GM23338 (cell line): ENCODE data around the gene FES. TPM values are rescaled to one million over a fixed set of nuclear protein-coding genes. Genes with fewer than 3 reads are reported as not detected.

Experiments
- ATAC-seq: fragments of 200-7000 bp; cut with Tn5 transposase; 3 replicates; pipeline ENCODE4 v1.9.1; 2020
- DNase-seq: peaks from one replicate; pipeline ENCODE4 v3.0.0-alpha.2; 2015; ENCODE audit warnings: low spot score
- H2AFZ ChIP-seq: fragments of 200-600 bp; sonication (generic); 2 replicates; pipeline ENCODE4 v1.8.0; 2016; ENCODE audit warnings: antibody characterized with exemption, mild to moderate bottlenecking, moderate library complexity
- H3F3A ChIP-seq: fragments of 200-600 bp; sonication (generic); replicated peaks from 2 replicates; pipeline ENCODE4 v1.8.0; 2017; ENCODE audit warnings: antibody characterized with exemption, mixed run types, low read depth
- H3K27ac ChIP-seq: fragments of 200-600 bp; sonication (generic); 2 replicates; pipeline ENCODE4 v1.6.1; 2016; ENCODE audit warnings: low read depth
- H3K27me3 ChIP-seq: fragments of 200-600 bp; sonication (generic); 2 replicates; pipeline ENCODE4 v1.8.0; 2016; ENCODE audit warnings: mild to moderate bottlenecking, mixed run types, moderate library complexity; ENCODE audit not compliant: insufficient read depth
- H3K36me3 ChIP-seq: fragments of 200-600 bp; sonication (generic); 2 replicates; pipeline ENCODE4 v1.8.0; 2016; ENCODE audit warnings: mild to moderate bottlenecking; ENCODE audit not compliant: insufficient read depth
- H3K4me1 ChIP-seq: fragments of 200-600 bp; sonication (generic); 2 replicates; pipeline ENCODE4 v1.8.0; 2016; ENCODE audit warnings: mild to moderate bottlenecking, moderate library complexity; ENCODE audit not compliant: insufficient read depth
- H3K4me2 ChIP-seq: fragments of 200-600 bp; sonication (generic); 2 replicates; pipeline ENCODE4 v1.7.1; 2017; ENCODE audit warnings: mixed run types
- H3K4me3 ChIP-seq: fragments of 200-600 bp; sonication (generic); 2 replicates; pipeline ENCODE4 v1.6.1; 2016; ENCODE audit warnings: mixed run types
- H3K79me2 ChIP-seq: fragments of 200-600 bp; sonication (generic); replicated peaks from 2 replicates; pipeline ENCODE4 v1.8.0; 2017; ENCODE audit warnings: mild to moderate bottlenecking; ENCODE audit not compliant: insufficient read depth
- H3K9me2 ChIP-seq: fragments of 200-600 bp; sonication (generic); 2 replicates; pipeline ENCODE4 v1.8.0; 2017; ENCODE audit not compliant: insufficient read depth
- H4K20me1 ChIP-seq: fragments of 200-600 bp; sonication (generic); replicated peaks from 2 replicates; pipeline ENCODE4 v1.8.0; 2017; ENCODE audit warnings: mild to moderate bottlenecking; ENCODE audit not compliant: insufficient read depth
- H3K27ac Mint-ChIP-seq: 2 replicates; pipeline ENCODE4 v1.8.0; 2020; ENCODE audit warnings: inconsistent platforms, mild to moderate bottlenecking, moderate library complexity, mixed read lengths
- H3K27me3 Mint-ChIP-seq: 3 replicates; pipeline ENCODE4 v1.8.0; 2022; ENCODE audit warnings: low read depth, mild to moderate bottlenecking, moderate library complexity, mixed read lengths, inconsistent platforms; ENCODE audit not compliant: insufficient read depth, poor library complexity
- H3K36me3 Mint-ChIP-seq: 3 replicates; pipeline ENCODE4 v1.8.0; 2021; ENCODE audit warnings: low read depth, mild to moderate bottlenecking, inconsistent platforms, moderate library complexity, mixed read lengths
- H3K4me1 Mint-ChIP-seq: 3 replicates; pipeline ENCODE4 v1.8.0; 2020; ENCODE audit warnings: mild to moderate bottlenecking, inconsistent platforms, mixed read lengths
- H3K4me3 Mint-ChIP-seq: 3 replicates; pipeline ENCODE4 v1.8.0; 2021; ENCODE audit warnings: moderate library complexity, mild to moderate bottlenecking, inconsistent platforms, mixed read lengths
- H3K9me3 Mint-ChIP-seq: 3 replicates; pipeline ENCODE4 v1.8.0; 2020; ENCODE audit warnings: moderate library complexity, mild to moderate bottlenecking, inconsistent platforms, mixed read lengths
- CTCF ChIP-seq, 2 experiments: fragments of 200-600 bp in 1 of 2; sonication (generic) in 1 of 2; conservative IDR thresholded peaks; 2 replicates each; pipeline versions ENCODE4 v1.5.1 to v1.6.1; 2016 to 2017; ENCODE audit warnings: antibody characterized with exemption in 2 of 2, low read depth in 2 of 2, mild to moderate bottlenecking in 2 of 2, moderate library complexity in 1 of 2
- EZH2phosphoT487 ChIP-seq: fragments of 200-600 bp; sonication (generic); IDR thresholded peaks from one replicate; pipeline ENCODE4 v1.8.1; 2018; ENCODE audit warnings: antibody characterized with exemption; ENCODE audit not compliant: unreplicated experiment
- NANOG ChIP-seq: IDR thresholded peaks from 2 replicates; pipeline ENCODE4 v1.6.1; 2016; ENCODE audit warnings: antibody characterized with exemption, borderline replicate concordance
- POLR2AphosphoS5 ChIP-seq: IDR thresholded peaks from 2 replicates; pipeline ENCODE4 v1.6.1; 2016; ENCODE audit warnings: antibody characterized with exemption, low read depth
- STAT1 ChIP-seq: IDR thresholded peaks from one replicate; pipeline ENCODE4 v1.6.1; 2016; ENCODE audit warnings: antibody characterized with exemption; ENCODE audit not compliant: unreplicated experiment
- ZNF114 ChIP-seq: fragments of 250-450 bp; sonication (Bioruptor Pico); IDR thresholded peaks from 2 replicates; pipeline ENCODE4 v1.5.0; 2020; ENCODE audit warnings: mild to moderate bottlenecking, moderate library complexity
- polyA plus RNA-seq: library from polyadenylated mRNA; unstranded; fragments of >200 nt; fragmentation: Nextera tagmentation; extraction: Ambion mirVana; gene quantifications from 2 replicates; pipeline ENCODE4 v1.2.1, GENCODE V29; 2016
- total RNA-seq: library from RNA; depleted of rRNA; stranded (reverse); fragments of >200 nt; shearing (Covaris generic); gene quantifications from 2 replicates; pipeline ENCODE4 v1.2.3, GENCODE V29; 2014
- TF ChIP-seq, protein P1 (sequence below): IDR thresholded peaks from one replicate; pipeline ENCODE4 v1.6.1; 2018; ENCODE audit warnings: antibody characterized with exemption; ENCODE audit not compliant: unreplicated experiment

The FES gene
- total and polyA plus RNA-seq, 2 experiments from 2014 or later, result 2.7 to 14.4 TPM

DNA sequence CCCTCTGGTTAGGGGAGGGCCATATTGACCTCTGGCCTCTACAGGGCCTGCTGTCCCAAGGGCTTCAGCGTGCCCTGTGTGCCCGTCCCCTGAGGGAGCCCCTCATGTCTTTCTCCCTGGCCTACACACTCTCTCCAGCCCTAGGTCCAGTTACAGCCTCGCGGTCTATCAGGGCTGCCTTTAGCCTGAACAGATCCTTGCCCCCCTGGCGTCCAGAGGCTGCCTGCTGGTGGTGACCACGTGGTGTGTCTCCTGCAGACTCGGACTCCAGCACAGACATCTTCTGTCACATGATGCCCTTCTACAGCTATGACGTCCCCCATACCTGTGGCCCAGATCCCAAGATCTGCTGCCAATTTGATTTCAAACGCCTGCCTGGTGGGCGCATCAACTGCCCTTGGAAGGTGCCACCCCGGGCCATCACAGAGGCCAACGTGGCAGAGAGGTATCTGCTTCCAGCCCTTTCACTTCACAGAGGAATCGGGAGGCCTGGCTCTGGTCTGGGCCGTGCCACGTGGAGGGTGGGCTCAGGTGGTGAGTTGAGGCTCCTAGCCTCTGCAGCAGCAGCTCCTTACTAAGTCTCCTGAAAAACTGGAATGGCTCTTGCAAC, 22.9 kb downstream of the FES start:
- DNase-seq (no peak), ATAC-seq (no peak)
- H3K36me3 ChIP-seq, result no peaks in the 10 kb centered on the region
- H3K36me3 Mint-ChIP-seq, result peaks cover 11% of the 10 kb centered on the region
- peaks cover 19% of the 10 kb centered on the region for H3K27me3 Mint-ChIP-seq
- no peaks in the 10 kb centered on the region; the same call in 2 of the 3 replicates for H3K9me3 Mint-ChIP-seq
- H3K4me1 Mint-ChIP-seq, result peaks cover 3% of the 10 kb centered on the region
- H3K79me2 ChIP-seq, result no peaks in the 10 kb centered on the region
- H4K20me1 ChIP-seq, result no peaks in the 10 kb centered on the region
- no peak overlapping the region for H3K4me3 Mint-ChIP-seq
- peaks cover 11% of the 10 kb centered on the region; the same call in 1 of the 2 replicates for H3K4me1 ChIP-seq
- TF ChIP-seq, protein P1, sequence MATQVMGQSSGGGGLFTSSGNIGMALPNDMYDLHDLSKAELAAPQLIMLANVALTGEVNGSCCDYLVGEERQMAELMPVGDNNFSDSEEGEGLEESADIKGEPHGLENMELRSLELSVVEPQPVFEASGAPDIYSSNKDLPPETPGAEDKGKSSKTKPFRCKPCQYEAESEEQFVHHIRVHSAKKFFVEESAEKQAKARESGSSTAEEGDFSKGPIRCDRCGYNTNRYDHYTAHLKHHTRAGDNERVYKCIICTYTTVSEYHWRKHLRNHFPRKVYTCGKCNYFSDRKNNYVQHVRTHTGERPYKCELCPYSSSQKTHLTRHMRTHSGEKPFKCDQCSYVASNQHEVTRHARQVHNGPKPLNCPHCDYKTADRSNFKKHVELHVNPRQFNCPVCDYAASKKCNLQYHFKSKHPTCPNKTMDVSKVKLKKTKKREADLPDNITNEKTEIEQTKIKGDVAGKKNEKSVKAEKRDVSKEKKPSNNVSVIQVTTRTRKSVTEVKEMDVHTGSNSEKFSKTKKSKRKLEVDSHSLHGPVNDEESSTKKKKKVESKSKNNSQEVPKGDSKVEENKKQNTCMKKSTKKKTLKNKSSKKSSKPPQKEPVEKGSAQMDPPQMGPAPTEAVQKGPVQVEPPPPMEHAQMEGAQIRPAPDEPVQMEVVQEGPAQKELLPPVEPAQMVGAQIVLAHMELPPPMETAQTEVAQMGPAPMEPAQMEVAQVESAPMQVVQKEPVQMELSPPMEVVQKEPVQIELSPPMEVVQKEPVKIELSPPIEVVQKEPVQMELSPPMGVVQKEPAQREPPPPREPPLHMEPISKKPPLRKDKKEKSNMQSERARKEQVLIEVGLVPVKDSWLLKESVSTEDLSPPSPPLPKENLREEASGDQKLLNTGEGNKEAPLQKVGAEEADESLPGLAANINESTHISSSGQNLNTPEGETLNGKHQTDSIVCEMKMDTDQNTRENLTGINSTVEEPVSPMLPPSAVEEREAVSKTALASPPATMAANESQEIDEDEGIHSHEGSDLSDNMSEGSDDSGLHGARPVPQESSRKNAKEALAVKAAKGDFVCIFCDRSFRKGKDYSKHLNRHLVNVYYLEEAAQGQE, result no peak
- TF ChIP-seq CTCF (conservative IDR thresholded peaks at IDR 0.05; ENCODE audit: low read depth in 2 of 2), result no peak
- H3K27ac Mint-ChIP-seq, result no peak overlapping the region
- H3K27ac ChIP-seq, result no peak overlapping the region
- H3K9me2 ChIP-seq, result no peaks in the 10 kb centered on the region
- no peak overlapping the region for H3K4me3 ChIP-seq
- H3K27me3 ChIP-seq, result peaks cover 20% of the 10 kb centered on the region
- H3F3A ChIP-seq, result peaks cover 9% of the 10 kb centered on the region
- no peak overlapping the region for H3K4me2 ChIP-seq
- no peak overlapping the region for H2AFZ ChIP-seq

- H3K4me1 ChIP-seq, result peaks cover 11% of the 10 kb centered on the region; the same call in 1 of the 2 replicates
- Mint-ChIP-seq H3K36me3 (peaks cover 14% of the 10 kb centered on the region), H3K9me3 (no peaks in the 10 kb centered on the region), H3K27ac (no peak overlapping the region), H3K4me1 (peaks cover 2% of the 10 kb centered on the region), H3K4me3 (no peak overlapping the region), H3K27me3 (peaks cover 17% of the 10 kb centered on the region)
- DNase-seq, result no peak
- no peak overlapping the region for H3K27ac ChIP-seq
- no peak overlapping the region for H2AFZ ChIP-seq
- H3F3A ChIP-seq, result peaks cover 8% of the 10 kb centered on the region; the same call in 1 of the 2 replicates
- H3K79me2 ChIP-seq, result no peaks in the 10 kb centered on the region
- no peak overlapping the region for H3K4me2 ChIP-seq
- no peaks in the 10 kb centered on the region for H3K36me3 ChIP-seq
- no peak overlapping the region for H3K4me3 ChIP-seq
- H3K9me2 ChIP-seq, result no peaks in the 10 kb centered on the region
- no peak for ATAC-seq
- H4K20me1 ChIP-seq, result no peaks in the 10 kb centered on the region
- peaks cover 20% of the 10 kb centered on the region for H3K27me3 ChIP-seq
- TF ChIP-seq POLR2AphosphoS5, result no peak
- TF ChIP-seq STAT1, result no peak
- TF ChIP-seq CTCF (conservative IDR thresholded peaks at IDR 0.05; ENCODE audit: low read depth in 2 of 2), result no peak
- TF ChIP-seq EZH2phosphoT487, result no peak
- no peak for TF ChIP-seq ZNF114
- TF ChIP-seq NANOG, result no peak
Measured at GRCh38 chr15:90907838-90908507, 23.7 kb downstream of the FES start.
